Measurements from ENCODE around the gene PHRF1. TPM values are rescaled to one million over a fixed set of nuclear protein-coding genes. Genes with fewer than 3 reads are reported as not detected.
A peak's percentile ranks its signal among the peaks of the same experiment; 100 is the strongest.

Gene PHRF1
- total and polyA plus RNA-seq, 2 donors from 2014 or later: 7.5 to 30.9 TPM

DNA sequence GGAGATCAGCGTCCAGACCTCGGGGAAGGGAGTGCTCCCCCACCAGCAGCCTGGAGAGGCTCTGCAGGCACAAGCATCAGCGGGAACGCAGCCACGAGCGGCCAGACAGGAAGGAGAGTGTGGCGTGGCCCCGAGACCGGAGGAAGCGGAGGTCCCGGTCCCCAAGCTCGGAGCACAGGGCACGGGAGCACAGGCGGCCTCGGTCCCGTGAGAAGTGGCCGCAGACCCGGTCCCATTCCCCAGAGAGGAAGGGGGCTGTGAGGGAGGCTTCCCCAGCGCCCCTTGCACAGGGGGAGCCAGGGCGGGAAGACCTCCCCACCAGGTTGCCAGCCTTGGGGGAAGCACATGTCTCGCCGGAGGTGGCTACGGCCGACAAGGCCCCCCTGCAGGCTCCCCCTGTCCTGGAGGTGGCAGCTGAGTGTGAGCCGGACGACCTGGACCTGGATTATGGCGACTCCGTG, 32.6 kb downstream of the PHRF1 start:
- Histone ChIP-seq H3K9ac (ENCODE audit: low read length in 3 of 3) (no peak overlapping the region), H3K27ac (ENCODE audit: low read depth in 2 of 2, low read length in 2 of 2) (no peak overlapping the region), H3K27me3 (ENCODE audit: control insufficient read depth, insufficient read depth, low read length) (no peaks in the 10 kb centered on the region), H3K4me3 (ENCODE audit: low read length in 3 of 3) (no peak overlapping the region), H3K36me3 (ENCODE audit: control insufficient read depth in 2 of 3, insufficient read depth in 3 of 3, low read length in 3 of 3) (peaks cover 2 to 64% (median 29%) of the 10 kb centered on the region in 3 donors), H3K4me1 (ENCODE audit: control insufficient read depth in 2 of 3, insufficient read depth in 2 of 3, low read depth in 1 of 3, low read length in 3 of 3) (peaks cover 0 to 4% (median 0%) of the 10 kb centered on the region in 3 donors), H3K9me3 (ENCODE audit: control insufficient read depth in 2 of 3, insufficient read depth in 1 of 3, low read length in 3 of 3) (no peaks in the 10 kb centered on the region)
- peak in 1 of 5 donors; percentile 79 for DNase-seq
- TF ChIP-seq, protein P1, sequence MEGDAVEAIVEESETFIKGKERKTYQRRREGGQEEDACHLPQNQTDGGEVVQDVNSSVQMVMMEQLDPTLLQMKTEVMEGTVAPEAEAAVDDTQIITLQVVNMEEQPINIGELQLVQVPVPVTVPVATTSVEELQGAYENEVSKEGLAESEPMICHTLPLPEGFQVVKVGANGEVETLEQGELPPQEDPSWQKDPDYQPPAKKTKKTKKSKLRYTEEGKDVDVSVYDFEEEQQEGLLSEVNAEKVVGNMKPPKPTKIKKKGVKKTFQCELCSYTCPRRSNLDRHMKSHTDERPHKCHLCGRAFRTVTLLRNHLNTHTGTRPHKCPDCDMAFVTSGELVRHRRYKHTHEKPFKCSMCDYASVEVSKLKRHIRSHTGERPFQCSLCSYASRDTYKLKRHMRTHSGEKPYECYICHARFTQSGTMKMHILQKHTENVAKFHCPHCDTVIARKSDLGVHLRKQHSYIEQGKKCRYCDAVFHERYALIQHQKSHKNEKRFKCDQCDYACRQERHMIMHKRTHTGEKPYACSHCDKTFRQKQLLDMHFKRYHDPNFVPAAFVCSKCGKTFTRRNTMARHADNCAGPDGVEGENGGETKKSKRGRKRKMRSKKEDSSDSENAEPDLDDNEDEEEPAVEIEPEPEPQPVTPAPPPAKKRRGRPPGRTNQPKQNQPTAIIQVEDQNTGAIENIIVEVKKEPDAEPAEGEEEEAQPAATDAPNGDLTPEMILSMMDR (IDR thresholded peaks at IDR 0.05; ENCODE audit: borderline replicate concordance, extremely low read depth, insufficient read depth): no peak
- FAIRE-seq: no peak
- intact Hi-C loops (cut with DNase I): no loop called here

GRCh38 chr11:609341-609811, 33.1 kb downstream of the PHRF1 start:
- no peak overlapping the region for H3K9ac ChIP-seq (ENCODE audit: low read length in 3 of 3)
- H3K9me3 ChIP-seq (ENCODE audit: control insufficient read depth in 2 of 3, insufficient read depth in 1 of 3, low read length in 3 of 3): no peaks in the 10 kb centered on the region
- peaks cover 0 to 8% (median 0%) of the 10 kb centered on the region in 3 donors for H3K4me1 ChIP-seq (ENCODE audit: control insufficient read depth in 2 of 3, insufficient read depth in 2 of 3, low read depth in 1 of 3, low read length in 3 of 3)
- DNase-seq (peak in 1 of 5 donors; percentile 70), FAIRE-seq (no peak)
- no peak overlapping the region for H3K4me3 ChIP-seq (ENCODE audit: low read length in 3 of 3)
- TF ChIP-seq, protein P1 (IDR thresholded peaks at IDR 0.05; ENCODE audit: borderline replicate concordance, extremely low read depth, insufficient read depth): no peak
- peaks cover 2 to 60% (median 25%) of the 10 kb centered on the region in 3 donors for H3K36me3 ChIP-seq (ENCODE audit: control insufficient read depth in 2 of 3, insufficient read depth in 3 of 3, low read length in 3 of 3)
- H3K27me3 ChIP-seq (ENCODE audit: control insufficient read depth, insufficient read depth, low read length): no peaks in the 10 kb centered on the region
- no peak overlapping the region for H3K27ac ChIP-seq (ENCODE audit: low read depth in 2 of 2, low read length in 2 of 2)
- intact Hi-C loops (cut with DNase I): no loop called here

DNA sequence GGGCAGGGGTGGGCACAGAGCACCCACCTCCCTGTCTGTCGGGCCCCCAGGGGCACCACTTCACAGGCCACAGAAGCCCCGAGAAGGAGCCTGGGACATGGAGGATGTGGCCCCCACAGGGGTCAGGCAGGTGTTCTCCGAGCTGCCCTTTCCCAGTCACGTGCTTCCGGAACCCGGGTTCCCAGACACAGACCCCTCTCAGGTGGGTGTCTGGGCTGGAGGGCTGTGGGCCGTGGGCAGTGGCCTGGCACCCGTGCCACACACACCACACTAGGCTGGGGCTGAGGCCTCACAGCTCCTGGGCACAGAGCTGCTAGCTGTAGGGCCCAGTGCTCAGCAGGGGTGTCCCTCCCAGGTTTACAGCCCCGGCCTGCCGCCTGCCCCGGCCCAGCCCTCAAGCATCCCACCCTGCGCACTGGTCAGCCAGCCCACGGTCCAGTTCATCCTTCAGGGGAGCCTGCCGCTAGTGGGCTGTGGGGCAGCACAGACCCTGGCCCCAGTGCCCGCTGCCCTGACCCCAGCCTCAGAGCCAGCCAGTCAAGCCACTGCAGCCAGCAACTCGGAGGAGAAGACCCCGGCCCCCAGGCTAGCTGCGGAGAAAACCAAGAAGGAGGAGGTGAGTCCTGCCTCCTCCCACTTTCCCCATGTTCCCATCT, 34.0 kb downstream of the PHRF1 start:
- H3K4me3 ChIP-seq (ENCODE audit: low read length in 3 of 3): no peak overlapping the region
- TF ChIP-seq, protein P1 (IDR thresholded peaks at IDR 0.05; ENCODE audit: borderline replicate concordance, extremely low read depth, insufficient read depth): no peak
- no peak overlapping the region for H3K27ac ChIP-seq (ENCODE audit: low read depth in 2 of 2, low read length in 2 of 2)
- H3K9ac ChIP-seq (ENCODE audit: low read length in 3 of 3): no peak overlapping the region
- intact Hi-C loops (cut with DNase I): no loop called here
- peaks cover 0 to 51% (median 17%) of the 10 kb centered on the region in 3 donors for H3K36me3 ChIP-seq (ENCODE audit: control insufficient read depth in 2 of 3, insufficient read depth in 3 of 3, low read length in 3 of 3)
- H3K27me3 ChIP-seq (ENCODE audit: control insufficient read depth, insufficient read depth, low read length): no peaks in the 10 kb centered on the region
- H3K4me1 ChIP-seq (ENCODE audit: control insufficient read depth in 2 of 3, insufficient read depth in 2 of 3, low read depth in 1 of 3, low read length in 3 of 3): peaks cover 0 to 14% (median 0%) of the 10 kb centered on the region in 3 donors
- no peaks in the 10 kb centered on the region for H3K9me3 ChIP-seq (ENCODE audit: control insufficient read depth in 2 of 3, insufficient read depth in 1 of 3, low read length in 3 of 3)
- peak in 1 of 5 donors; percentile 64 for DNase-seq
- no peak for FAIRE-seq

Data from kidney (tissue), 14 donors.